Right cardiac atrium (tissue), 5 donors: ENCODE results near the gene TNFRSF25. TPM values are rescaled to one million over a fixed set of nuclear protein-coding genes. Genes with fewer than 3 reads are reported as not detected.

Experiments
- ATAC-seq, 2 donors: fragments of 200-7000 bp; cut with Tn5 transposase; one replicate each; pipeline versions ENCODE4 v1.8.0 to v1.9.1; 2020; ENCODE audit warnings: moderate library complexity in 2 of 2, mild to moderate bottlenecking in 1 of 2
- DNase-seq, 3 donors: peaks; one replicate each; pipeline ENCODE4 v3.0.0-alpha.2; 2020
- H3K27ac ChIP-seq: one replicate; pipeline ENCODE4 v1.5.1; 2013; ENCODE audit warnings: mild to moderate bottlenecking, low read length, control low read depth, moderate library complexity
- H3K27me3 ChIP-seq: one replicate; pipeline ENCODE4 v1.6.1; 2013; ENCODE audit not compliant: control insufficient read depth, insufficient read depth
- H3K4me1 ChIP-seq: one replicate; pipeline ENCODE4 v1.6.1; 2013; ENCODE audit warnings: low read length; ENCODE audit not compliant: control insufficient read depth, insufficient read depth
- H3K4me3 ChIP-seq: one replicate; pipeline ENCODE4 v1.5.1; 2013; ENCODE audit warnings: low read length, control low read depth
- H3K9me3 ChIP-seq: one replicate; pipeline ENCODE4 v1.6.1; 2013; ENCODE audit warnings: low read length; ENCODE audit not compliant: control insufficient read depth
- WGBS: extraction: QIAGEN DNeasy Blood & Tissue Kit; methylation state at CpG from one replicate; pipeline ENCODE4 v1.1.7; 2013; 5-methylcytosine and 5-hydroxymethylcytosine counted together
- intact Hi-C, 4 donors: fragments of 100-400 bp; cut with DNase I; formaldehyde crosslinking; loops; one replicate each; pipeline versions ENCODE4 v1.11.0 to v1.14.0; 2022 to 2023
- microRNA-seq, 2 donors: library from miRNA; unstranded; fragments of <30 nt; microRNA quantifications; one replicate each; pipeline ENCODE4 v1.2.0, GENCODE V29; 2020 to 2021
- polyA plus RNA-seq: library from polyadenylated mRNA; stranded (reverse); fragments of 200-250 nt; gene quantifications from one replicate; pipeline ENCODE4 v1.2.3, GENCODE V29; 2013
- total RNA-seq, 4 donors: library from RNA; stranded (reverse); fragmentation: NEBNext Ultra II Directional; extraction: Animal tissue kit (Norgen Biotek cat#: 25700); gene quantifications; one replicate each; pipeline ENCODE4 v1.2.1, GENCODE V29; 2021
- donor health status: healthy with polysubstance abuse.
- donor health status: DM: no; HTN: yes; CAD: no.
- donor health status: DM: no; HTN: no; CAD: no.
- donor health status: DM: no; HTN: yes; CAD: no; lungs with severe emphysema.
- donor health status: DM: yes; HTN: yes; CAD: no.

Gene TNFRSF25
- total and polyA plus RNA-seq, 5 donors, result 4.4 to 6.6 (median 5.7) TPM

GRCh38 chr1:6417961-6418667 lies 47.9 kb downstream of the TNFRSF25 start:
- H3K27me3 ChIP-seq, result no peaks in the 10 kb centered on the region

GRCh38 chr1:6416906-6417305 lies 49.1 kb downstream of the TNFRSF25 start:
- no peak for DNase-seq
- Histone ChIP-seq H3K27me3 (no peaks in the 10 kb centered on the region), H3K4me1 (no peaks in the 10 kb centered on the region), H3K9me3 (no peaks in the 10 kb centered on the region), H3K27ac (no peak overlapping the region), H3K4me3 (no peak overlapping the region)
- WGBS, result 90% methylated on average over 5 of the region's 5 CpGs
- intact Hi-C loops, result no loop called here
- ATAC-seq, result no peak

More at GRCh38 chr1:6417961-6418667, 47.9 kb downstream of the TNFRSF25 start:
- no peaks in the 10 kb centered on the region for H3K9me3 ChIP-seq
- intact Hi-C loops, result no loop called here
- no peak overlapping the region for H3K4me3 ChIP-seq
- no peak overlapping the region for H3K27ac ChIP-seq
- WGBS, result 67% methylated on average over 8 of the region's 8 CpGs
- no peaks in the 10 kb centered on the region for H3K4me1 ChIP-seq
- ATAC-seq (no peak), DNase-seq (no peak)

GRCh38 chr1:6416295-6416656 lies 49.7 kb downstream of the TNFRSF25 start:
- H3K4me3 ChIP-seq, result no peak overlapping the region
- DNase-seq (no peak), ATAC-seq (no peak)
- H3K27me3 ChIP-seq, result no peaks in the 10 kb centered on the region
- no peak overlapping the region for H3K27ac ChIP-seq
- intact Hi-C loops, result no loop called here
- WGBS, result 77% methylated on average over 8 of the region's 8 CpGs
- H3K9me3 ChIP-seq, result no peaks in the 10 kb centered on the region
- no peaks in the 10 kb centered on the region for H3K4me1 ChIP-seq

- Histone ChIP-seq H3K27ac (no peak overlapping the region), H3K4me1 (no peaks in the 10 kb centered on the region), H3K4me3 (no peak overlapping the region), H3K9me3 (no peaks in the 10 kb centered on the region), H3K27me3 (no peaks in the 10 kb centered on the region)
- 68% methylated on average over 17 of the region's 17 CpGs for WGBS
- DNase-seq, result no peak
- intact Hi-C loops, result no loop called here
- ATAC-seq, result no peak
These were observed 50.9 kb downstream of the TNFRSF25 start for GRCh38 chr1:6414881-6415626.

GRCh38 chr1:6414443-6414844 lies 51.5 kb downstream of the TNFRSF25 start:
- WGBS, result 7% methylated on average over 15 of the region's 15 CpGs
- no peaks in the 10 kb centered on the region for H3K27me3 ChIP-seq
- ATAC-seq, result peak in 1 of 2 donors; percentile 48

GRCh38 chr1:6412896-6413295 lies 53.1 kb downstream of the TNFRSF25 start:
- Histone ChIP-seq H3K4me3 (no peak overlapping the region), H3K9me3 (no peaks in the 10 kb centered on the region), H3K4me1 (no peaks in the 10 kb centered on the region), H3K27ac (no peak overlapping the region), H3K27me3 (no peaks in the 10 kb centered on the region)
- WGBS, result 65% methylated on average over 6 of the region's 6 CpGs
- no peak for DNase-seq
- intact Hi-C loops, result no loop called here
- no peak for ATAC-seq

More at GRCh38 chr1:6414443-6414844, 51.5 kb downstream of the TNFRSF25 start:
- Histone ChIP-seq H3K4me1 (no peaks in the 10 kb centered on the region), H3K27ac (no peak overlapping the region), H3K4me3 (no peak overlapping the region), H3K9me3 (no peaks in the 10 kb centered on the region)
- no peak for DNase-seq
- intact Hi-C loops, result no loop called here

Small RNA genes lying within 50 kb of the gene (microRNA-seq; reads per million reads assigned to microRNA genes)
- gene MIR4252, result 0 reads per million in 2 donors

Other genes starting within 250 kb of the TNFRSF25 start
- 10 to 100 TPM; 52.1 to 59.6 (median 54.1) TPM for gene ICMT, start 230.2 kb downstream of the TNFRSF25 start, total RNA-seq
- gene ICMT, start 230.2 kb downstream of the TNFRSF25 start, polyA plus RNA-seq, result 39.9 TPM
- gene HES3, start 222.0 kb downstream of the TNFRSF25 start, total RNA-seq, result not detected
- gene HES3, start 222.0 kb downstream of the TNFRSF25 start, polyA plus RNA-seq, result not detected
- 10 to 100 TPM in 2 of 4 donors, 1 to 10 TPM in 2; 6.7 to 14.3 (median 10.5) TPM for gene GPR153, start 205.1 kb downstream of the TNFRSF25 start, total RNA-seq
- 9.3 TPM for gene GPR153, start 205.1 kb downstream of the TNFRSF25 start, polyA plus RNA-seq
- gene ACOT7, start 72.4 kb downstream of the TNFRSF25 start, total RNA-seq, result 1 to 10 TPM; 5.9 to 9.5 (median 7.9) TPM
- gene ACOT7, start 72.4 kb downstream of the TNFRSF25 start, polyA plus RNA-seq, result 7.5 TPM
- under 1 TPM in 1 of 4 donors, not detected in 3; 0.17 TPM for gene HES2, start 46.3 kb downstream of the TNFRSF25 start, total RNA-seq
- not detected for gene HES2, start 46.3 kb downstream of the TNFRSF25 start, polyA plus RNA-seq
- 1 to 10 TPM in 2 of 4 donors, under 1 TPM in 2; 0.37 to 1.7 (median 0.84) TPM for gene ESPN, start 41.4 kb downstream of the TNFRSF25 start, total RNA-seq
- gene ESPN, start 41.4 kb downstream of the TNFRSF25 start, polyA plus RNA-seq, result 0.23 TPM
- 1 to 10 TPM; 7.0 to 9.2 (median 8.5) TPM for gene PLEKHG5, start 25.5 kb upstream of the TNFRSF25 start, total RNA-seq
- 9.9 TPM for gene PLEKHG5, start 25.5 kb upstream of the TNFRSF25 start, polyA plus RNA-seq
- 10 to 100 TPM; 12.8 to 17.1 (median 15.6) TPM for gene NOL9, start 88.3 kb upstream of the TNFRSF25 start, total RNA-seq
- gene NOL9, start 88.3 kb upstream of the TNFRSF25 start, polyA plus RNA-seq, result 6.0 TPM
- gene TAS1R1, start 89.1 kb upstream of the TNFRSF25 start, total RNA-seq, result not detected
- gene TAS1R1, start 89.1 kb upstream of the TNFRSF25 start, polyA plus RNA-seq, result not detected
- gene ZBTB48, start 113.8 kb upstream of the TNFRSF25 start, total RNA-seq, result 10 to 100 TPM; 11.3 to 18.4 (median 15.0) TPM
- 14.7 TPM for gene ZBTB48, start 113.8 kb upstream of the TNFRSF25 start, polyA plus RNA-seq
- 10 to 100 TPM; 54.9 to 71.3 (median 65.9) TPM for gene KLHL21, start 136.7 kb upstream of the TNFRSF25 start, total RNA-seq
- 57.7 TPM for gene KLHL21, start 136.7 kb upstream of the TNFRSF25 start, polyA plus RNA-seq
- gene PHF13, start 147.6 kb upstream of the TNFRSF25 start, total RNA-seq, result 1 to 10 TPM; 6.4 to 9.7 (median 7.9) TPM
- 4.8 TPM for gene PHF13, start 147.6 kb upstream of the TNFRSF25 start, polyA plus RNA-seq
- gene THAP3, start 158.7 kb upstream of the TNFRSF25 start, total RNA-seq, result 10 to 100 TPM; 10.2 to 17.9 (median 14.3) TPM
- gene THAP3, start 158.7 kb upstream of the TNFRSF25 start, polyA plus RNA-seq, result 20.8 TPM
- 10 to 100 TPM; 50.5 to 65.6 (median 56.6) TPM for gene DNAJC11, start 235.6 kb upstream of the TNFRSF25 start, total RNA-seq
- 37.5 TPM for gene DNAJC11, start 235.6 kb upstream of the TNFRSF25 start, polyA plus RNA-seq